Activated CD4-positive, alpha-beta memory T cell treated with anti-CD3 and anti-CD28 coated beads for 36 hours (primary cell): ENCODE results near the gene SURF1. TPM values are rescaled to one million over a fixed set of nuclear protein-coding genes. Genes with fewer than 3 reads are reported as not detected.
"Not testable (repeated sequence)": the region's sequence is repeated elsewhere in the genome, so short reads cannot be mapped to it uniquely, and the experiment has no call there.

ENCODE experiments used
- CTCF ChIA-PET: fragments of 350-600 bp; sonication (Branson Sonifier 250); formaldehyde crosslinking; loops from one replicate; lab custom pipeline; 2021; ENCODE audit warnings: antibody characterized with exemption, inconsistent platforms; lab: Charles Lee
- POLR2A ChIA-PET: fragments of 350-600 bp; sonication (Branson Sonifier 250); formaldehyde crosslinking; loops from one replicate; lab custom pipeline; 2021; ENCODE audit warnings: antibody characterized with exemption; lab: Charles Lee
- DNase-seq: peaks from one replicate; pipeline ENCODE4 v3.0.0-alpha.2; 2020
- H3K27ac Mint-ChIP-seq: one replicate; pipeline ENCODE4 v1.8.0; 2021; ENCODE audit warnings: mixed read lengths
- H3K27me3 Mint-ChIP-seq: one replicate; pipeline ENCODE4 v1.8.0; 2021; ENCODE audit warnings: mixed read lengths
- H3K36me3 Mint-ChIP-seq: one replicate; pipeline ENCODE4 v1.8.0; 2021; ENCODE audit warnings: mixed read lengths
- H3K4me1 Mint-ChIP-seq: one replicate; pipeline ENCODE4 v1.8.0; 2021; ENCODE audit warnings: low read depth, mixed read lengths
- H3K4me3 Mint-ChIP-seq: one replicate; pipeline ENCODE4 v1.8.0; 2021; ENCODE audit warnings: mild to moderate bottlenecking, mixed read lengths
- H3K9me3 Mint-ChIP-seq: one replicate; pipeline ENCODE4 v1.8.0; 2021; ENCODE audit warnings: mixed read lengths
- intact Hi-C: fragments of 100-400 bp; cut with micrococcal nuclease; formaldehyde crosslinking; loops from one replicate; pipeline ENCODE4 v1.15.1; 2023
- total RNA-seq, 2 experiments: library from RNA; stranded (reverse); gene quantifications; one replicate each; pipeline ENCODE4 v1.2.3, GENCODE V29; 2021

Gene SURF1
- total RNA-seq, 2 experiments from 2014 or later: 24.7 to 26.0 TPM

DNA sequence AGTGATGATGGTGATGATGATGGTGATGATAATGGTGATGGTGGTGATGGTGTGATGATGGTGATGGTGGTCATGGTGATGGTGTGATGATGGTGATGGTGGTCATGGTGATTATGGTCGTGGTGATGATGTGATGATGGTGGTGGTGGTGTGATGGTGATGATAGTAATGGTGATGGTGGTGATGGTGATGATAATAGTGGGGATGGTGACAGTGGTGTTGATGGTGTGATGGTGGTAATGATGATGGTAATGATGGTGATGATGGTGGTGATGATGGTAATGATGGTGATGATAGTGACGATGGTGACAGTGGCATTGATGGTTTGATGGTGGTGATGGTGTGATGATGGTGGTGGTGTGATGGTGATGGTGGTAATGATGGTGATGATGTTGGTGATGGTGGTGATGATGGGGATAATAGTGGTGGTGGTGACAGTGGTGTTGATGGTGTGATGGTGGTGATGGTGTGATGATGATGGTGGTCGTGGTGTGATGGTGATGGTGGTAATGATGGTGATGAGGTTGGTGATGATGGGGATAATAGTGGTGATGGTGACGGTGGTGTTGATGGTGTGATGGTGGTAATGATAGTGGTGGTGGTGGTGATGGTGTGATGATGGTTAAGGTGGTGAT lies 26.3 kb upstream of the SURF1 start:
- CTCF ChIA-PET: no interaction called here
- Mint-ChIP-seq H3K27ac (no peak overlapping the region), H3K4me3 (no peak overlapping the region), H3K9me3 (no peaks in the 10 kb centered on the region), H3K36me3 (no peaks in the 10 kb centered on the region), H3K4me1 (no peaks in the 10 kb centered on the region), H3K27me3 (no peaks in the 10 kb centered on the region)
- DNase-seq: no peak
- intact Hi-C loops: no loop called here
- POLR2A ChIA-PET: no interaction called here

DNA sequence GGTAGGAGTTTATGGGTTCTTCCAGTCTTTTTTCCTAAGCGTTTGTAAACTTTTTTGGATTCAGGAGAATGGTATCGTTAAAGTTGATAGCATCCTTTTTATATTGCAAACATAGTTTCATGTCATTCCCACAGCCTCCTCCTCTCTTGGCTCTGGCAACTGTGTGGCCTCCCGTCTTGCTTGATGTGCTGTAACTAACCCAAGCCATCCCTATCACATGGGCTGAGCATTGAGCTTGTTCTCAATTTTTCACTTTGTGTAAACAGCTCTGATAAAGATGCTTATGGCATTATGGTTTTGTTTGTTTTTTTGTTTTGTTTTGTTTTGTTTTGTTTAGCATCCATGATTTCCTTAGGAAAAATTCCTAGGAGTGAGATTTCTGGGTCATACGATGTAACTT lies 24.4 kb upstream of the SURF1 start:
- H3K36me3 Mint-ChIP-seq: no peaks in the 10 kb centered on the region
- H3K27me3 Mint-ChIP-seq: no peaks in the 10 kb centered on the region
- CTCF ChIA-PET: no interaction called here
- intact Hi-C loops: no loop called here
- H3K27ac Mint-ChIP-seq: no peak overlapping the region
- DNase-seq: no peak
- peaks cover 3% of the 10 kb centered on the region for H3K4me1 Mint-ChIP-seq
- H3K9me3 Mint-ChIP-seq: no peaks in the 10 kb centered on the region
- H3K4me3 Mint-ChIP-seq: no peak overlapping the region
- POLR2A ChIA-PET: no interaction called here

DNA sequence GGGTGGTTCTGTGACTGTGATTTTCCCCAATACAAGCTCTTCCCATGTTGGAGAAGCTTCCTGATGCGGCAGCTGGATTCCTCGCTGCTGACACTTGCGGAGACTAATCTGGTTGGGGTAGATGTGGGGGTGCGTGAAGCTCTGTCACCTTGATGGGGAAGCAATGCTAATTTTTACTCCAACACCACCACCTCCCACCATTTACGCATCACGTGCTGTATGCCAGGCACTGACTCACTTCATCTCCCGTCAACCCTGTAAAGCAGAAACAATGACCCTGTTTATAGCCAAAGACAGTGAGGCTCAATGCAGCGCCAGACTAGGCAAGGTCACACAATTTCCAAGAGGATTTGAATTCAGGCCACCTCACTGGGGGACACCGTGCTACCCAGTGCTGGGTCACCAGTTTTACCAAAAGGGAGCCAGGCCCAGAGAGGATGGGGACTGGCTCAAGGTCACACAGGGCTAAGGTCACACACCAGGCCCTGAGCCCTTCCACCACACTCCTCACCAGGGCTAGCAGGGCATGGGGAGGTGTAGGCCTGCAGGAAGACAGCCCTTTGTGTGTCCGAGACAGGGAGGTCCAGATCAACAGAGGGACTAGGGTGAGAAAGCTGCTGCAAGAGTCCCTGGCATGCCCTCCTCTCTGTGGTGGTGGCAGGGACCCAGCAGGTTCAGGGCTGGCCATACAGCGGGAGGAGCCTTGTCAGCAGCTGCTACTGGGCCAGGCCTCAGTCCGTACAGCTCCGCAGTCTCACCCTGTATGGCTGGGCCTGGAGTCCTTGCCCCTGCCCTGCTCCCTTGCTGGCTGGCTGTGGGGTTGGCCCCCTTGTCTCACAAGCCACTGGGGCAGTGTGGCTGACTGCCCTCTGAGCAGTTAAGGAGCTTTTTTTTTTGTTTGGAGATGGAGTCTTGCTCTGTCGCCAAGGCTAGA lies 23.1 kb upstream of the SURF1 start:
- no peak for DNase-seq
- Mint-ChIP-seq H3K27ac (no peak overlapping the region), H3K4me1 (peaks cover 6% of the 10 kb centered on the region), H3K27me3 (no peaks in the 10 kb centered on the region), H3K9me3 (no peaks in the 10 kb centered on the region), H3K36me3 (peaks cover 7% of the 10 kb centered on the region), H3K4me3 (no peak overlapping the region)
- intact Hi-C loops: loop anchor here (10.0 kb wide), 1 partner anchor 1015 kb away; no protein-coding TSS in a partner anchor
- POLR2A ChIA-PET: interaction anchor here (1.3 kb wide), 1 partner anchor 31 kb away, joined by 4 read pairs; the partner anchor contains the start of genes MED22 and RPL7A
- CTCF ChIA-PET: no interaction called here

DNA sequence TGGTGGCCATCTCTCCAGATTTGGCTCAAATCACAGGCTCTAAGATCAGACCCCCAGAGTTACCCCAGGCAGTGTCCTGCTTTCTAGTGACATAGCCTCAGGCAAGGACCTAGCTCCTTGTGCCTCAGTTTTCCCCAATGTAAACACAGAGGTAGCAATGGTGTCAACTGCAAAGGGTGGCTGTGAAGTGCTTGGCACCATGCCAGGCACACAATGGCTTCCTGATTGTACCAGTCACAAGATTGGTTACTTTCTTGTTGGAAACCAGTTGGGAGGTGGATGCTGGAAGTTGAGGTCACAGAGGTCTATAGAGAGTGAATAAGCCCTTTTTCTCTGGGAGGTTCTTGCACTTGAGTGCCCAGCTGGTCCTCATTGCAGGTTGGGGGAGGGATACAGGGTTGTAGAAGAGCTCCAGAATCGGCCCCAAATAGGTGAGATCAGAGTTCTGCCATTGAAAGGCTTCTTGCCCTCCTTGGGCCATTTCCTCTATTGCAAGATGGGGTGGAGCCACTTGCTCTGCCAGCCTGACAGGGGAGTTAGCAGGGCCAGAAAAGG lies 22.2 kb upstream of the SURF1 start:
- Mint-ChIP-seq H3K4me3 (no peak overlapping the region), H3K36me3 (peaks cover 11% of the 10 kb centered on the region), H3K4me1 (peaks cover 10% of the 10 kb centered on the region), H3K27ac (no peak overlapping the region), H3K9me3 (no peaks in the 10 kb centered on the region), H3K27me3 (no peaks in the 10 kb centered on the region)
- intact Hi-C loops: loop anchor here (10.0 kb wide), 1 partner anchor 1016 kb away; no protein-coding TSS in a partner anchor
- CTCF ChIA-PET: interaction anchor here (0.8 kb wide), 1 partner anchor 191 kb away, joined by 3 read pairs; no protein-coding TSS in a partner anchor
- POLR2A ChIA-PET: interaction anchor here (1.3 kb wide), 1 partner anchor 30 kb away, joined by 4 read pairs; the partner anchor contains the start of genes MED22 and RPL7A
- no peak for DNase-seq

DNA sequence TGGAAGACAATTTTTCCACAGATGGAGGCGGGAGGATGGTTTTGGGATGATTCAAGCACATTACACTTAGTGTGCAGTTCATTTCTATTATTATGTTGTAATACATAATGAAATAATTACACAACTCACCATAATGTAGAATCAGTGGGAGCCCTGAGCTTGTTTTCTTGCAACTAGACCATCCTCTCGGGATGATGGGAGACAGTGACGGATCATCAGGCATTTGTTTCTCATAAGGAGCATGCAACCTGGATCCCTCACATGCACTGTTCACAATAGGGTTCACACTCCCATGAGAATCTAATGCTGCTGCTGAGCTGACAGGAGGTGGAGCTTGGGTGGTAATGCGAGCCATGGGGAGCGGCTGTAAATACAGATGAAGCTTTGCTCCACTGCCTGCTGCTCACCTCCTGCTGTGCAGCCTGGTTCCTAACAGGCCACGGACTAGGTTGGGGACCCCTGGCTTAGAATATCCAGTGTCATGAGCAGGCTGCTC lies 21.5 kb upstream of the SURF1 start:
- Mint-ChIP-seq H3K27me3 (no peaks in the 10 kb centered on the region), H3K27ac (no peak overlapping the region), H3K36me3 (peaks cover 17% of the 10 kb centered on the region), H3K4me3 (no peak overlapping the region), H3K4me1 (peaks cover 17% of the 10 kb centered on the region), H3K9me3 (no peaks in the 10 kb centered on the region)
- ChIA-PET CTCF (interaction anchor here (0.8 to 1.3 kb wide), 3 partner anchors 40 to 234 kb away, joined by 3 to 6 read pairs (median 3); partner anchors contain the start of gene REXO4), POLR2A (interaction anchor here (1.3 kb wide), 1 partner anchor 30 kb away, joined by 4 read pairs; the partner anchor contains the start of genes MED22 and RPL7A)
- intact Hi-C loops: loop anchor here (10.0 kb wide), 1 partner anchor 1017 kb away; no protein-coding TSS in a partner anchor
- no peak for DNase-seq

DNA sequence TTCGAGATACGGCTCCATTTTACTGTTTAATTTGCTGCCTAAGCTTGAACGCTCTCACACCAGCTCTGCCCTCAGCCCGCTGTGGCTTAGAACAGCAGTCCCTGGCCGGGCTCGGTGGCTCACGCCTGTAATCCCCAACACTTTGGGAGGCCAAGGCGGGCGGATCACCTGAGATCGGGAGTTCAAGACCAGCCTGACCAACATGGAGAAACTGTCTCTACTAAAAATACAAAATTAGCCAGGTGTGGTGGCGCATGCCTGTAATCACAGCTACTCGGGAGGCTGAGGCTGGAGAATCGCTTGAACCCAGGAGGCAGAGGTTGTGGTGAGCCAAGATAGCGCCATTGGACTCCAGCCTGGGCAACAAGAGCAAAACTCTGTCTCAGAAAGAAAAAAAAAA lies 21.0 kb upstream of the SURF1 start:
- H3K36me3 Mint-ChIP-seq: peaks cover 22% of the 10 kb centered on the region
- H3K4me1 Mint-ChIP-seq: peaks cover 22% of the 10 kb centered on the region
- intact Hi-C loops: loop anchor here (10.0 kb wide), 1 partner anchor 1018 kb away; no protein-coding TSS in a partner anchor
- DNase-seq, H3K9me3 Mint-ChIP-seq, H3K27me3 Mint-ChIP-seq, H3K27ac Mint-ChIP-seq: not testable (repeated sequence)
- ChIA-PET POLR2A (interaction anchor here (0.8 to 1.4 kb wide), 4 partner anchors 24 to 101 kb away, joined by 3 to 13 read pairs (median 4); partner anchors contain the start of genes MED22, RPL7A and SLC2A6), CTCF (interaction anchor here (0.6 to 1.3 kb wide), 7 partner anchors 13 to 233 kb away, joined by 3 to 6 read pairs (median 3); partner anchors contain the start of gene REXO4)
- H3K4me3 Mint-ChIP-seq: peak overlapping the region; percentile 43

DNA sequence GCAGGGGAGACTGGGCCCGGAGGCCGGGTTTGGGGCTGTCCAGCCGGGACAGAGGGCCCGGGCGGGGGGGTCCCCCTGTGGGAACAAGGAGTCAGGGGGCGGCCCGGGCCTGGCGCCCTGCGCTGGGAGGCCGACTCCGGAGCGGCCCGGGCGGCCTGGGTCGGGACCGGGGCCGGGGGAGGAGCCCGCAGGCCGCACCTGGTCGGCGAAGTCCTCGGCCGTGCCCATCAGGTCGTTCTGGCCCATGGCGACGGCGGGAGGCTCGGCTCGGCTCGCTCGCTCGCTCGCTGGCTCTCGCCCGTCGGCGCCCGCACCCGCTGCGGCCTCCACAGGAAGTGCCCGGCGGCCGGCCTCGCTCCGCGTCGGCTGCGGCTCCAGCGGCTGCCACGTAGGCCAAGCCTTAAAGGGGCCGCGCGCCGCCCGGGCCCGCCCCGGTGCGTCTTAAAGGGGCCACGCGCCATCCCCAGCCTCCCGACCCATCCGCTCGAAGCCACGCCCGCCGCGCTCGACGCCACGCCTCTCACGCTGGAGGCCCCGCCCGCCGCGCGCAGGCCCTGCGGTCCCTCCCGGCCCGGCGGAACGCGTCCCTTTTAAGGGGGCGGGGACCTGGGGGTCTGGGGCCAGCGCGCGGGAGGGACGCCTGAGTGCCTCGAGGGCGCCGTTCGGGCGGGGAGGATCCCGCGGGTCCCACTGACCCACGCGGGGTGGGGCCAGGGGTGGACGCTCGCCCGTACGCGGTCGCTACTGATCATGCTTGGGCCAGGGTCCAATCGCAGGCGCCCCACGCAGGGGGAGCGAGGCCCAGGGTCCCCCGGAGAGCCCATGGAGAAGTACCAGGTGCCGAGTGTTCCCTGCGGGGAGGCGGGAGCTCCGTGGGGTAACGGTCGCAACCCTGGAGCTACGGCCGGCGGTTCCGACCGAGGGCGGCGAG lies 19.7 kb upstream of the SURF1 start, which contains the start of the genes STKLD1 and SURF4:
Gene STKLD1, plus strand, starts transcription at position 643 of the 931 bp plus-strand sequence. Its CDS starts 108 bp downstream, at position 751.
Gene SURF4, minus strand, starts transcription at position 337 of the 931 bp plus-strand sequence. Its CDS starts 91 bp downstream, at position 246.
- H3K27ac Mint-ChIP-seq: peak within 1 kb of the TSS; percentile 96
- H3K9me3 Mint-ChIP-seq: no peaks in the 10 kb centered on the region
- no peaks in the 10 kb centered on the region for H3K27me3 Mint-ChIP-seq
- ChIA-PET CTCF (interaction anchor here (0.6 to 6.5 kb wide), 6 partner anchors 14 to 34 kb away, joined by 3 to 76 read pairs (median 3); partner anchors contain the start of genes MED22 and RPL7A), POLR2A (interaction anchor here (0.8 to 14.2 kb wide), 8 partner anchors 11 to 102 kb away, joined by 3 to 381 read pairs (median 4); partner anchors contain the start of genes MED22, RPL7A, SLC2A6 and SURF1)
- peak; percentile 97 for DNase-seq
- H3K4me1 Mint-ChIP-seq: peaks cover 35% of the 10 kb centered on the region
- H3K4me3 Mint-ChIP-seq: peak within 1 kb of the TSS; percentile 97
- intact Hi-C loops: loop anchor here (1.0 to 10.0 kb wide), 3 partner anchors 28 to 1019 kb away; partner anchors contain the start of genes MED22, RPL7A and SURF6
- H3K36me3 Mint-ChIP-seq: peaks cover 34% of the 10 kb centered on the region

DNA sequence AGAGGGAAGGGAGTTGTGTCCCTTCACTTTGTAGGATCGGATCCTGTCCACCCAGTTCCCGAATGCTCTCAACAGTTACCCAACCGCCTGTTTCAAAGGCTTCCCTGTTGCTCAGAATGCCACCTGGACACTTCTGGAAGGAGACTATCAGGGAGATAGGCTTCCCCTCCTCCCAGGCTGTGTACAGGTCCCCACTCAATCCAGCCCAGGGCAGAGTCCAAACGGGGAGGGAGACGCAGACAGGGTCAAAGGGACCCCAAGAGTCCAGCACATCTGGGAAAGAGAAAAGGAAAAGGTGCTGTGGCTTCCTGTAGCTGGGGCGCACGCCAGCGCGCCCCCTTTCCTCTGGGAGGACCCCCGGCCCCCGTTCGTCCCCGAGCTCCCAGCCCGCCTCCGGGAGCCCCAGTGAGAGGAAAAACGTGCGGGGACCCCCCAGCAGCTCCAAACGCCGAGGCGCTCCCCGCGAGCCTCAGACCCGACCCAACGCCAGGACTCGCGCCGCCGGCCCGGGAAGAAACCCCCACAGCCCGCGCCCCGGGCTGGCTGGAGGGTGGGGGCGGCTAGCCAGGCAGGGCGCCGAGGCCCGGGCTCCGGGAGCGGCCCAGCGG lies 18.9 kb upstream of the SURF1 start:
- Mint-ChIP-seq H3K27ac (peak overlapping the region; percentile 96), H3K9me3 (no peaks in the 10 kb centered on the region)
- peak; percentile 42 for DNase-seq

DNA sequence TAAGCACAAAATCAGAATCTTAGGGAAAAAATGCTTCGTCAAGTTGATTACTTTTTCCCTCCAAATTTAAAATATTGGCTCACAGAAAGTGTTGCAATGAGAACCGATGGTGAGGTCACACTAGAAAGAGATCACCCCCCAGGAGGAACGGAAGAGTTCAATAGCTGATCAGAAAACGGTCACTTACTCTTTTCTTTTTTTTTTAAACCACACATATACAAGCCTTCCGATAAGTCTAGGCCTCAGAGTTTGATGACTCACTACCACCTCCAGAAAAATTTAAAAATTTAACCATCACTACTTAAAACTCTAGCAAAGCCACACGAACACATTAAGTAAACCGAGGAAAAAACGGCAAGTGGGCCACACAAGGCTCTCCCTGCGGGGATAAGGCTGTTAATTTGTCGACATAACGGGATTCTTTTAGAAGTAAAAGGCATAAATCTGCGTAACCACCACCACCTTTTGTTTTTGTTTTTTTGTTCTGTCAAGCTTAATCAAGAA lies 18.4 kb upstream of the SURF1 start:
- H3K27me3 Mint-ChIP-seq: no peaks in the 10 kb centered on the region
- peak overlapping the region; percentile 96 for H3K27ac Mint-ChIP-seq
- ChIA-PET POLR2A (interaction anchor here (0.6 to 14.2 kb wide), 7 partner anchors 10 to 343 kb away, joined by 3 to 381 read pairs (median 5); partner anchors contain the start of genes MED22, REXO4, RPL7A and SURF1), CTCF (interaction anchor here (0.7 to 6.5 kb wide), 3 partner anchors 25 to 33 kb away, joined by 3 to 76 read pairs (median 3); partner anchors contain the start of genes MED22 and RPL7A)
- peak overlapping the region; percentile 97 for H3K4me3 Mint-ChIP-seq
- H3K9me3 Mint-ChIP-seq: no peaks in the 10 kb centered on the region
- H3K36me3 Mint-ChIP-seq: peaks cover 48% of the 10 kb centered on the region
- intact Hi-C loops: loop anchor here (5.0 to 10.0 kb wide), 2 partner anchors 227 to 1020 kb away; no protein-coding TSS in a partner anchor
- peak; percentile 47 for DNase-seq
- H3K4me1 Mint-ChIP-seq: peaks cover 48% of the 10 kb centered on the region

More for the DNA sequence above, 18.9 kb upstream of the SURF1 start:
- ChIA-PET POLR2A (interaction anchor here (0.9 to 14.2 kb wide), 5 partner anchors 11 to 104 kb away, joined by 3 to 381 read pairs (median 3); partner anchors contain the start of genes MED22, RPL7A, SURF1 and SURF2), CTCF (interaction anchor here (0.6 to 6.5 kb wide), 4 partner anchors 19 to 34 kb away, joined by 3 to 76 read pairs (median 3); partner anchors contain the start of genes MED22 and RPL7A)
- peaks cover 42% of the 10 kb centered on the region for H3K36me3 Mint-ChIP-seq
- H3K27me3 Mint-ChIP-seq: no peaks in the 10 kb centered on the region
- peaks cover 43% of the 10 kb centered on the region for H3K4me1 Mint-ChIP-seq
- intact Hi-C loops: loop anchor here (10.0 kb wide), 1 partner anchor 1020 kb away; no protein-coding TSS in a partner anchor
- H3K4me3 Mint-ChIP-seq: peak overlapping the region; percentile 97
